Spleen (tissue), 7 donors: Measurements from ENCODE around the gene NCK2.
A peak's percentile ranks its signal among the peaks of the same experiment; 100 is the strongest.

Experiments
- POLR2A ChIP-seq, 3 donors: fragments of 450-650 bp; IDR thresholded peaks; one replicate each; pipeline ENCODE4 v1.5.1; 2017; ENCODE audit warnings: antibody characterized with exemption in 3 of 3, mild to moderate bottlenecking in 1 of 3
- POLR2AphosphoS5 ChIP-seq, 3 donors: sonication (generic); formaldehyde crosslinking; IDR thresholded peaks; one replicate each; pipeline ENCODE4 v1.5.1; 2017; ENCODE audit warnings: antibody characterized with exemption in 3 of 3
- TF ChIP-seq, protein P1 (sequence below), 11 experiments: fragments of 200-600 bp in 7 of 11; fragments of 450-650 bp in 4 of 11; sonication (generic) in 4 of 11; IDR thresholded peaks in 8 of 11; conservative IDR thresholded peaks in 3 of 11; 1 replicate in 7 of 11; 2 replicates in 4 of 11; pipeline versions ENCODE4 v1.4.0 to v1.8.0; 2016 to 2021; ENCODE audit warnings: antibody characterized with exemption in 11 of 11, inconsistent platforms in 4 of 11, mild to moderate bottlenecking in 1 of 11
- donor health status: DM: no; HTN: no; CAD: no; lungs with moderate emphysema.
- donor health status: DM: no; HTN: no; CAD: no.
- donor health status: DM: no; HTN: no; CAD: no.

DNA sequence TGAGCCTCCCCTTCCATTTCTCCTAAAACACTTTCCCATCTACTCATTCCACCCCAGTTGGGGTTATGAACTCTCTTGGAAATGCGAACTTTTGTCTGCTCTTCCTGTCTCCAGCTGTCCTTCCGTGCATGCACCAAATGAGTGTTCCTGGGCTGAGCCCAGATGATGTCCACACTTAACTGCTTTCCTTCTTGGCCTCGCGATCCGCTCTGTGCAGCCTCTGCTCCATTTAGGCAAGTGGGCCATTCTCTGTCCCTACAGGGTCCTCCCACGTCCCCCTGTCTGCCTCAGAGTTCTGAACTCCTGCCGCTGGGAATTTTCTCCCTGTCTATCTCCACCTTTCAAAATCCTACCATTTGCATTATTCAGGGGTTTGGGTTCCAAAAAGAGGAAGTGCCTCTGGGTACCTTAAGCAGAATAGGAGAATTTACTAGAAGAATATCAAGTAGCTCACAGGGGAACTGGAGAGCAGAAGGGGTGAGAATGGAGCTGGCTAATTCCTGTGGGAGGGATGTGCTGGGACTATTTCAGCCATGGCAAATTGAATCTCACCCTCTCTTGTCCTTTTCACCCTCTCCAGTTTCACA is 4.7 kb upstream of the NCK2 start:
- TF ChIP-seq, protein P1, sequence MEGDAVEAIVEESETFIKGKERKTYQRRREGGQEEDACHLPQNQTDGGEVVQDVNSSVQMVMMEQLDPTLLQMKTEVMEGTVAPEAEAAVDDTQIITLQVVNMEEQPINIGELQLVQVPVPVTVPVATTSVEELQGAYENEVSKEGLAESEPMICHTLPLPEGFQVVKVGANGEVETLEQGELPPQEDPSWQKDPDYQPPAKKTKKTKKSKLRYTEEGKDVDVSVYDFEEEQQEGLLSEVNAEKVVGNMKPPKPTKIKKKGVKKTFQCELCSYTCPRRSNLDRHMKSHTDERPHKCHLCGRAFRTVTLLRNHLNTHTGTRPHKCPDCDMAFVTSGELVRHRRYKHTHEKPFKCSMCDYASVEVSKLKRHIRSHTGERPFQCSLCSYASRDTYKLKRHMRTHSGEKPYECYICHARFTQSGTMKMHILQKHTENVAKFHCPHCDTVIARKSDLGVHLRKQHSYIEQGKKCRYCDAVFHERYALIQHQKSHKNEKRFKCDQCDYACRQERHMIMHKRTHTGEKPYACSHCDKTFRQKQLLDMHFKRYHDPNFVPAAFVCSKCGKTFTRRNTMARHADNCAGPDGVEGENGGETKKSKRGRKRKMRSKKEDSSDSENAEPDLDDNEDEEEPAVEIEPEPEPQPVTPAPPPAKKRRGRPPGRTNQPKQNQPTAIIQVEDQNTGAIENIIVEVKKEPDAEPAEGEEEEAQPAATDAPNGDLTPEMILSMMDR (IDR thresholded peaks at IDR 0.05 in 8 of 11, conservative IDR thresholded peaks at IDR 0.05 in 3 of 11): no peak
- TF ChIP-seq POLR2A (IDR thresholded peaks at IDR 0.05) (no peak), POLR2AphosphoS5 (IDR thresholded peaks at IDR 0.05) (peak in 1 of 3 donors; percentile 37)
